ENCODE results near the gene DNALI1.

- TF ChIP-seq ZNF384 (IDR thresholded peaks at IDR 0.05) (no peak), BHLHE40 (IDR thresholded peaks at IDR 0.05; ENCODE audit: borderline replicate concordance) (no peak), ELF4 (IDR thresholded peaks at IDR 0.05) (no peak), FOXM1 (IDR thresholded peaks at IDR 0.05; ENCODE audit: borderline replicate concordance) (no peak)
These were observed 2.3 kb downstream of the DNALI1 start for GRCh38 chr1:37559080-37559479.

Measured in HEK293T (cell line).